ENCODE results near the gene USP53. TPM values are rescaled to one million over a fixed set of nuclear protein-coding genes. Genes with fewer than 3 reads are reported as not detected.
"Not testable (repeated sequence)": the region's sequence is repeated elsewhere in the genome, so short reads cannot be mapped to it uniquely, and the experiment has no call there.

Gene USP53
- total RNA-seq, 2 donors from 2014 or later: 11.3 to 12.6 TPM

- Mint-ChIP-seq H3K36me3 (ENCODE audit: insufficient read depth in 2 of 2) (peaks cover 33 to 45% of the 10 kb centered on the region in 2 donors), H3K9me3 (peaks cover 12 to 18% of the 10 kb centered on the region in 2 donors)
- not testable (repeated sequence) for H3K27ac Mint-ChIP-seq; H3K27me3 Mint-ChIP-seq (ENCODE audit: low read depth); DNase-seq; H3K4me3 Mint-ChIP-seq; H3K4me1 Mint-ChIP-seq (ENCODE audit: low read depth); ATAC-seq (replicated peaks in 1 of 2)
Measured at GRCh38 chr4:119251037-119251436, 38.5 kb downstream of the USP53 start.

- not testable (repeated sequence) for H3K27ac Mint-ChIP-seq; H3K4me1 Mint-ChIP-seq (ENCODE audit: low read depth); DNase-seq; H3K27me3 Mint-ChIP-seq (ENCODE audit: low read depth); ATAC-seq (replicated peaks in 1 of 2); H3K4me3 Mint-ChIP-seq
- Mint-ChIP-seq H3K36me3 (ENCODE audit: insufficient read depth in 2 of 2) (peaks cover 32 to 47% of the 10 kb centered on the region in 2 donors), H3K9me3 (peaks cover 12 to 18% of the 10 kb centered on the region in 2 donors)
Measured at GRCh38 chr4:119255223-119255622, 42.7 kb downstream of the USP53 start.

GRCh38 chr4:119260528-119260927 is 48.0 kb downstream of the USP53 start:
- ATAC-seq (replicated peaks in 1 of 2) (no peak), DNase-seq (no peak)
- Mint-ChIP-seq H3K27ac (no peak overlapping the region), H3K4me1 (ENCODE audit: low read depth) (peaks cover 7% of the 10 kb centered on the region), H3K4me3 (no peak overlapping the region), H3K36me3 (ENCODE audit: insufficient read depth in 2 of 2) (peaks cover 7 to 13% of the 10 kb centered on the region in 2 donors), H3K27me3 (ENCODE audit: low read depth) (no peaks in the 10 kb centered on the region), H3K9me3 (no peaks in the 10 kb centered on the region)

GRCh38 chr4:119261986-119262385 is 49.5 kb downstream of the USP53 start:
- Mint-ChIP-seq H3K9me3 (peaks cover 1 to 4% of the 10 kb centered on the region in 2 donors), H3K27ac (no peak overlapping the region), H3K27me3 (ENCODE audit: low read depth) (no peaks in the 10 kb centered on the region), H3K36me3 (ENCODE audit: insufficient read depth in 2 of 2) (peaks cover 14 to 20% of the 10 kb centered on the region in 2 donors), H3K4me1 (ENCODE audit: low read depth) (peaks cover 17% of the 10 kb centered on the region), H3K4me3 (no peak overlapping the region)
- ATAC-seq (replicated peaks in 1 of 2) (no peak), DNase-seq (no peak)

- no peak for DNase-seq
- Mint-ChIP-seq H3K4me1 (ENCODE audit: low read depth) (peaks cover 17% of the 10 kb centered on the region), H3K27me3 (ENCODE audit: low read depth) (no peaks in the 10 kb centered on the region), H3K27ac (no peak overlapping the region), H3K4me3 (no peak overlapping the region), H3K36me3 (ENCODE audit: insufficient read depth in 2 of 2) (peaks cover 11 to 13% of the 10 kb centered on the region in 2 donors), H3K9me3 (peaks cover 1 to 4% of the 10 kb centered on the region in 2 donors)
- peak; percentile 75 to 92 for ATAC-seq (replicated peaks in 1 of 2)
Measured at GRCh38 chr4:119264743-119265142, 52.2 kb downstream of the USP53 start.

GRCh38 chr4:119266153-119266552 is 53.6 kb downstream of the USP53 start:
- peaks cover 11 to 14% of the 10 kb centered on the region in 2 donors for H3K36me3 Mint-ChIP-seq (ENCODE audit: insufficient read depth in 2 of 2)
- peaks cover 17% of the 10 kb centered on the region for H3K4me1 Mint-ChIP-seq (ENCODE audit: low read depth)
- no peaks in the 10 kb centered on the region for H3K27me3 Mint-ChIP-seq (ENCODE audit: low read depth)
- peak overlapping the region; percentile 17 for H3K27ac Mint-ChIP-seq
- peaks cover 1 to 4% of the 10 kb centered on the region in 2 donors for H3K9me3 Mint-ChIP-seq
- no peak overlapping the region for H3K4me3 Mint-ChIP-seq
- DNase-seq (no peak), ATAC-seq (replicated peaks in 1 of 2) (peak; percentile 23 to 52)

- no peaks in the 10 kb centered on the region for H3K27me3 Mint-ChIP-seq (ENCODE audit: low read depth)
- peaks cover 9 to 18% of the 10 kb centered on the region in 2 donors for H3K36me3 Mint-ChIP-seq (ENCODE audit: insufficient read depth in 2 of 2)
- DNase-seq (no peak), ATAC-seq (replicated peaks in 1 of 2) (no peak)
- H3K4me1 Mint-ChIP-seq (ENCODE audit: low read depth): peaks cover 17% of the 10 kb centered on the region
- no peak overlapping the region for H3K4me3 Mint-ChIP-seq
- peaks cover 1 to 4% of the 10 kb centered on the region in 2 donors for H3K9me3 Mint-ChIP-seq
- no peak overlapping the region for H3K27ac Mint-ChIP-seq
Measured at GRCh38 chr4:119268466-119268865, 56.0 kb downstream of the USP53 start.

GRCh38 chr4:119271361-119272085 is 59.0 kb downstream of the USP53 start:
- no peak overlapping the region for H3K4me3 Mint-ChIP-seq
- DNase-seq (no peak), ATAC-seq (replicated peaks in 1 of 2) (no peak)
- H3K4me1 Mint-ChIP-seq (ENCODE audit: low read depth): peaks cover 3% of the 10 kb centered on the region
- H3K36me3 Mint-ChIP-seq (ENCODE audit: insufficient read depth in 2 of 2): peaks cover 4 to 13% of the 10 kb centered on the region in 2 donors
- H3K27me3 Mint-ChIP-seq (ENCODE audit: low read depth): no peaks in the 10 kb centered on the region
- no peak overlapping the region for H3K27ac Mint-ChIP-seq
- H3K9me3 Mint-ChIP-seq: peaks cover 1 to 3% of the 10 kb centered on the region in 2 donors

- not testable (repeated sequence) for H3K27ac Mint-ChIP-seq; H3K4me3 Mint-ChIP-seq; H3K4me1 Mint-ChIP-seq (ENCODE audit: low read depth); H3K9me3 Mint-ChIP-seq; DNase-seq; H3K36me3 Mint-ChIP-seq (ENCODE audit: insufficient read depth in 2 of 2); H3K27me3 Mint-ChIP-seq (ENCODE audit: low read depth); ATAC-seq (replicated peaks in 1 of 2)
Measured at GRCh38 chr4:119279541-119279940, 67.0 kb downstream of the USP53 start.

GRCh38 chr4:119279945-119280344 is 67.4 kb downstream of the USP53 start:
- not testable (repeated sequence) for H3K4me1 Mint-ChIP-seq (ENCODE audit: low read depth); ATAC-seq (replicated peaks in 1 of 2); H3K4me3 Mint-ChIP-seq; H3K9me3 Mint-ChIP-seq; H3K27ac Mint-ChIP-seq; H3K36me3 Mint-ChIP-seq (ENCODE audit: insufficient read depth in 2 of 2); H3K27me3 Mint-ChIP-seq (ENCODE audit: low read depth); DNase-seq

GRCh38 chr4:119281393-119281792 is 68.9 kb downstream of the USP53 start:
- Mint-ChIP-seq H3K4me1 (ENCODE audit: low read depth) (peaks cover 13% of the 10 kb centered on the region), H3K27ac (peak overlapping the region; percentile 14), H3K36me3 (ENCODE audit: insufficient read depth in 2 of 2) (peaks cover 0 to 3% of the 10 kb centered on the region in 2 donors), H3K27me3 (ENCODE audit: low read depth) (no peaks in the 10 kb centered on the region), H3K4me3 (no peak overlapping the region), H3K9me3 (no peaks in the 10 kb centered on the region)
- no peak for DNase-seq
- ATAC-seq (replicated peaks in 1 of 2): no peak

- Mint-ChIP-seq H3K4me1 (ENCODE audit: low read depth) (peaks cover 11% of the 10 kb centered on the region), H3K27me3 (ENCODE audit: low read depth) (no peaks in the 10 kb centered on the region), H3K4me3 (peak overlapping the region; percentile 71 to 86), H3K9me3 (no peaks in the 10 kb centered on the region), H3K27ac (peak overlapping the region; percentile 84), H3K36me3 (ENCODE audit: insufficient read depth in 2 of 2) (peaks cover 0 to under 1% of the 10 kb centered on the region in 2 donors)
- DNase-seq (no peak), ATAC-seq (replicated peaks in 1 of 2) (no peak)
Measured at GRCh38 chr4:119284876-119285780, 72.6 kb downstream of the USP53 start.

GRCh38 chr4:119286377-119287002 is 74.0 kb downstream of the USP53 start:
- peak in 1 of 2 donors; percentile 29 for DNase-seq

More at GRCh38 chr4:119286377-119287002, 74.0 kb downstream of the USP53 start:
- no peak for ATAC-seq (replicated peaks in 1 of 2)
- no peaks in the 10 kb centered on the region for H3K36me3 Mint-ChIP-seq (ENCODE audit: insufficient read depth in 2 of 2)
- H3K27ac Mint-ChIP-seq: no peak overlapping the region
- H3K4me1 Mint-ChIP-seq (ENCODE audit: low read depth): peaks cover 8% of the 10 kb centered on the region
- H3K27me3 Mint-ChIP-seq (ENCODE audit: low read depth): no peaks in the 10 kb centered on the region
- no peaks in the 10 kb centered on the region for H3K9me3 Mint-ChIP-seq
- no peak overlapping the region for H3K4me3 Mint-ChIP-seq
